HL-60 (cell line): ENCODE results near the gene TBC1D20.

Experiments used
- GABPA ChIP-seq: IDR thresholded peaks from 2 replicates; pipeline ENCODE4 v1.6.1; 2012; ENCODE audit warnings: low read depth
- SPI1 ChIP-seq: IDR thresholded peaks from 2 replicates; pipeline ENCODE4 v1.6.1; 2012; ENCODE audit warnings: low read depth, mild to moderate bottlenecking, borderline replicate concordance
- TF ChIP-seq, protein P1 (sequence below): IDR thresholded peaks from one replicate; pipeline ENCODE4 v1.5.1; 2011; ENCODE audit warnings: low read length, control low read depth, inconsistent platforms; ENCODE audit not compliant: insufficient read depth
- TF ChIP-seq, protein P2 (sequence below): IDR thresholded peaks from 2 replicates; pipeline ENCODE4 v1.6.1; 2012; ENCODE audit warnings: low read depth; ENCODE audit not compliant: insufficient replicate concordance

DNA sequence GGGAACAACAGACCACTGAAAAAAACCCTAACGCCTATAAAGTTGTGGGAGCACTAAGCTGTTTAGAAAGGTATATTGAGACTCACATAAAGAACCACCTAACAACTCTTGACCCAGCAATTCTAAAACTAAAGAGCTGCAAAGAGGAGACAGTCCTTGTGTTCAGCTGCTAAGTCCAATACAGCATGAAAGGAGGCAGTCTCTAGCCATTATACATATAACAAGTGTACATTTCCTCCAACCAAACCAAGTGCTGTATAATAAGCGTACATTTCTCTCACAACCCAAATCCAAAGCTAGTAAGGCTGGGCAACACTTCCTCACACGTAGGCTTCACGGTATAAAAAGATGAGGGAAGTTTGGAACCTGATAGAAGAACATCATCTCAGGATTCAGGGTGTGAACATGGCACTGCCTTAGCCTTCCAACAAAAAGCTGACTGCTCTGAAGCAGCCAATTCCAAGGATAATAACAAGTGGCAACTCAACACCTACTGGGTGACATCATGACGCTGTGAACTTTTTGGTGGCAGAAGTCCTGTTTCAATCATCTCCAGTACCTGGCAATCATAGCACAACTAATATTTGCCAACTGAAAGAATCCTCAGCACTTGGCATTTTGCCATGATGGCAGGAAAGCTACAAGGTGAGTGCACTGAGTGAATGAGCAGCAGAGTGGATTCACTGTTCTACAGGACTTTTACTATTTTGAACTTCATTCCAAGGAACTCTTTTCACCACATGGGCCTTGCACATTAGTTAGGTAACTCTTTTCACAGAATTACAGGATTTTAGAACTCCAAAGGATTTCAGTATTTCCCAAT, 16.6 kb downstream of the TBC1D20 start:
- TF ChIP-seq SPI1 (no peak), GABPA (no peak)
- TF ChIP-seq, protein P1, sequence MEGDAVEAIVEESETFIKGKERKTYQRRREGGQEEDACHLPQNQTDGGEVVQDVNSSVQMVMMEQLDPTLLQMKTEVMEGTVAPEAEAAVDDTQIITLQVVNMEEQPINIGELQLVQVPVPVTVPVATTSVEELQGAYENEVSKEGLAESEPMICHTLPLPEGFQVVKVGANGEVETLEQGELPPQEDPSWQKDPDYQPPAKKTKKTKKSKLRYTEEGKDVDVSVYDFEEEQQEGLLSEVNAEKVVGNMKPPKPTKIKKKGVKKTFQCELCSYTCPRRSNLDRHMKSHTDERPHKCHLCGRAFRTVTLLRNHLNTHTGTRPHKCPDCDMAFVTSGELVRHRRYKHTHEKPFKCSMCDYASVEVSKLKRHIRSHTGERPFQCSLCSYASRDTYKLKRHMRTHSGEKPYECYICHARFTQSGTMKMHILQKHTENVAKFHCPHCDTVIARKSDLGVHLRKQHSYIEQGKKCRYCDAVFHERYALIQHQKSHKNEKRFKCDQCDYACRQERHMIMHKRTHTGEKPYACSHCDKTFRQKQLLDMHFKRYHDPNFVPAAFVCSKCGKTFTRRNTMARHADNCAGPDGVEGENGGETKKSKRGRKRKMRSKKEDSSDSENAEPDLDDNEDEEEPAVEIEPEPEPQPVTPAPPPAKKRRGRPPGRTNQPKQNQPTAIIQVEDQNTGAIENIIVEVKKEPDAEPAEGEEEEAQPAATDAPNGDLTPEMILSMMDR: no peak
- TF ChIP-seq, protein P2, sequence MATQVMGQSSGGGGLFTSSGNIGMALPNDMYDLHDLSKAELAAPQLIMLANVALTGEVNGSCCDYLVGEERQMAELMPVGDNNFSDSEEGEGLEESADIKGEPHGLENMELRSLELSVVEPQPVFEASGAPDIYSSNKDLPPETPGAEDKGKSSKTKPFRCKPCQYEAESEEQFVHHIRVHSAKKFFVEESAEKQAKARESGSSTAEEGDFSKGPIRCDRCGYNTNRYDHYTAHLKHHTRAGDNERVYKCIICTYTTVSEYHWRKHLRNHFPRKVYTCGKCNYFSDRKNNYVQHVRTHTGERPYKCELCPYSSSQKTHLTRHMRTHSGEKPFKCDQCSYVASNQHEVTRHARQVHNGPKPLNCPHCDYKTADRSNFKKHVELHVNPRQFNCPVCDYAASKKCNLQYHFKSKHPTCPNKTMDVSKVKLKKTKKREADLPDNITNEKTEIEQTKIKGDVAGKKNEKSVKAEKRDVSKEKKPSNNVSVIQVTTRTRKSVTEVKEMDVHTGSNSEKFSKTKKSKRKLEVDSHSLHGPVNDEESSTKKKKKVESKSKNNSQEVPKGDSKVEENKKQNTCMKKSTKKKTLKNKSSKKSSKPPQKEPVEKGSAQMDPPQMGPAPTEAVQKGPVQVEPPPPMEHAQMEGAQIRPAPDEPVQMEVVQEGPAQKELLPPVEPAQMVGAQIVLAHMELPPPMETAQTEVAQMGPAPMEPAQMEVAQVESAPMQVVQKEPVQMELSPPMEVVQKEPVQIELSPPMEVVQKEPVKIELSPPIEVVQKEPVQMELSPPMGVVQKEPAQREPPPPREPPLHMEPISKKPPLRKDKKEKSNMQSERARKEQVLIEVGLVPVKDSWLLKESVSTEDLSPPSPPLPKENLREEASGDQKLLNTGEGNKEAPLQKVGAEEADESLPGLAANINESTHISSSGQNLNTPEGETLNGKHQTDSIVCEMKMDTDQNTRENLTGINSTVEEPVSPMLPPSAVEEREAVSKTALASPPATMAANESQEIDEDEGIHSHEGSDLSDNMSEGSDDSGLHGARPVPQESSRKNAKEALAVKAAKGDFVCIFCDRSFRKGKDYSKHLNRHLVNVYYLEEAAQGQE: no peak
